ENCODE data around the gene C19orf25. TPM values are rescaled to one million over a fixed set of nuclear protein-coding genes. Genes with fewer than 3 reads are reported as not detected.

C19orf25 gene
- total and polyA plus RNA-seq, 2 of the 13 experiments (the other 11 are each of a cell fraction or from before 2014, with no cell fraction given): 14.2 to 32.4 TPM

DNA sequence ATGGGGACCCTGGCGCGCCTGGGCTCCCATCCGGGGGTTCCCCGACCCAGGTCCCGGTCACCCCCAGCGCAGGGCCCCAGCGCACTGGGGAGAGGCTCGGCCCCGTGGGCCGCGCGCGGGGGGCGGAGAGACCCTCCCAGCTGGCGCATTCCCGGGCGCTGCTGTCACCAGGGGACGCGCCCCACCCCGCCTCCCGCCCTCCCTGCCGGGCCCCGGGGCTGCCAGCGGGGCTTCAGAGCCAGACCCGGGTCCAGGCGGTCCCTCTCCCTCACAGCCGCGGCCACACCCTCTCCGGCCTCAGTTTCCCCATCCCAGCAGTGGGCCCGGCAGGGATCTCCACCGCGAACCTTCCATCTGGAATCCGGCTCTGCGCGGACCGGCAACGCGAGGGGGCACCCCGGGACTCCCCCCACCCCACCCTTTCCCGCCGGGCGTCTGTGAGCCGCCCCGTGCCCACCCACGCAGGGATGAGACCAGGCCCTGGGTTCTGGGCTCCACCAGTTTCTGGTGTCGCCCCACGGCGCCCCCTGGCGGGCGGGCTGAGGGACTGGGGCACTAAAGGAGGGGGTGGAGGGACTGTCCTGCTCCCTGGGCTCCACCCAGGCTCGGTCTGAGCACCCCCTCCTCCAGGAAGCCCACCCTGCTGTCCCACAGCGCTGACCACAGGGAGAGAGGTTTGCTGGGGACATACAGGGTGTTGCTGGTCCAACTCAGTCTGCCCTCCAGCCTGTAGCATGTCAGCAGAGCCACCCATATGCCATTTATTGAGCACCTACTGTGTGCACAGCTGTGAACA is 34.7 kb upstream of the C19orf25 start (continued):
- TF ChIP-seq ZNF367 (CRISPR knock-in tag; IDR thresholded peaks at IDR 0.05; ENCODE audit: borderline replicate concordance) (no peak), ZNF354B (CRISPR knock-in tag; IDR thresholded peaks at IDR 0.05) (no peak), ZNF484 (CRISPR knock-in tag; IDR thresholded peaks at IDR 0.05; ENCODE audit: borderline replicate concordance, low read depth) (no peak), MAZ (IDR thresholded peaks at IDR 0.05; ENCODE audit: borderline replicate concordance, low read depth, low read length) (peak; percentile 34; the same call in 1 of the 2 replicates), MAZ (CRISPR knock-in tag; IDR thresholded peaks at IDR 0.05; ENCODE audit: low read depth) (0 out of 2 replicates have a peak, but pooled peaks have one; percentile 28), ZNF556 (CRISPR knock-in tag; IDR thresholded peaks at IDR 0.05; ENCODE audit: borderline replicate concordance) (no peak), ARNTL (CRISPR knock-in tag; IDR thresholded peaks at IDR 0.05) (no peak), ZNF431 (CRISPR knock-in tag; IDR thresholded peaks at IDR 0.05; ENCODE audit: borderline replicate concordance, low read depth) (no peak), CHCHD3 (CRISPR knock-in tag; IDR thresholded peaks at IDR 0.05) (no peak), ZNF790 (CRISPR knock-in tag; IDR thresholded peaks at IDR 0.05; ENCODE audit: borderline replicate concordance) (0 out of 2 replicates have a peak, but pooled peaks have one; percentile 40), ZNF264 (CRISPR knock-in tag; IDR thresholded peaks at IDR 0.05) (no peak), MTF2 (CRISPR knock-in tag; IDR thresholded peaks at IDR 0.05; ENCODE audit: borderline replicate concordance) (no peak), HNRNPL (IDR thresholded peaks at IDR 0.05; ENCODE audit: low read depth, low read length) (0 out of 2 replicates have a peak, but pooled peaks have one; percentile 49), ZFP36 (IDR thresholded peaks at IDR 0.05; ENCODE audit: borderline replicate concordance, low read depth, low read length, partially characterized antibody) (peak; percentile 91), ZNF3 (CRISPR knock-in tag; IDR thresholded peaks at IDR 0.05) (no peak), MAF1 (CRISPR knock-in tag; IDR thresholded peaks at IDR 0.05; ENCODE audit: borderline replicate concordance) (no peak), ZNF451 (CRISPR knock-in tag; IDR thresholded peaks at IDR 0.05) (no peak), HNRNPK (IDR thresholded peaks at IDR 0.05; ENCODE audit: low read depth, low read length, poor library complexity, severe bottlenecking) (peak; percentile 55), TEAD3 (CRISPR knock-in tag; optimal IDR thresholded peaks at IDR 0.05; ENCODE audit: borderline replicate concordance) (no peak)
- TF ChIP-seq, protein P1, sequence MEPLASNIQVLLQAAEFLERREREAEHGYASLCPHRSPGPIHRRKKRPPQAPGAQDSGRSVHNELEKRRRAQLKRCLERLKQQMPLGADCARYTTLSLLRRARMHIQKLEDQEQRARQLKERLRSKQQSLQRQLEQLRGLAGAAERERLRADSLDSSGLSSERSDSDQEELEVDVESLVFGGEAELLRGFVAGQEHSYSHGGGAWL (CRISPR knock-in tag; IDR thresholded peaks at IDR 0.05): no peak
- TF ChIP-seq, protein P2, sequence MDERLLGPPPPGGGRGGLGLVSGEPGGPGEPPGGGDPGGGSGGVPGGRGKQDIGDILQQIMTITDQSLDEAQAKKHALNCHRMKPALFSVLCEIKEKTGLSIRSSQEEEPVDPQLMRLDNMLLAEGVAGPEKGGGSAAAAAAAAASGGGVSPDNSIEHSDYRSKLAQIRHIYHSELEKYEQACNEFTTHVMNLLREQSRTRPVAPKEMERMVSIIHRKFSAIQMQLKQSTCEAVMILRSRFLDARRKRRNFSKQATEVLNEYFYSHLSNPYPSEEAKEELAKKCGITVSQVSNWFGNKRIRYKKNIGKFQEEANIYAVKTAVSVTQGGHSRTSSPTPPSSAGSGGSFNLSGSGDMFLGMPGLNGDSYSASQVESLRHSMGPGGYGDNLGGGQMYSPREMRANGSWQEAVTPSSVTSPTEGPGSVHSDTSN (CRISPR knock-in tag; IDR thresholded peaks at IDR 0.05): no peak
- TF ChIP-seq, protein P3, sequence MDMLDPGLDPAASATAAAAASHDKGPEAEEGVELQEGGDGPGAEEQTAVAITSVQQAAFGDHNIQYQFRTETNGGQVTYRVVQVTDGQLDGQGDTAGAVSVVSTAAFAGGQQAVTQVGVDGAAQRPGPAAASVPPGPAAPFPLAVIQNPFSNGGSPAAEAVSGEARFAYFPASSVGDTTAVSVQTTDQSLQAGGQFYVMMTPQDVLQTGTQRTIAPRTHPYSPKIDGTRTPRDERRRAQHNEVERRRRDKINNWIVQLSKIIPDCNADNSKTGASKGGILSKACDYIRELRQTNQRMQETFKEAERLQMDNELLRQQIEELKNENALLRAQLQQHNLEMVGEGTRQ (IDR thresholded peaks at IDR 0.05; ENCODE audit: low read depth, low read length): no peak
- TF ChIP-seq, protein P3 (CRISPR knock-in tag; IDR thresholded peaks at IDR 0.05; ENCODE audit: borderline replicate concordance): no peak
- TF ChIP-seq, protein P4, sequence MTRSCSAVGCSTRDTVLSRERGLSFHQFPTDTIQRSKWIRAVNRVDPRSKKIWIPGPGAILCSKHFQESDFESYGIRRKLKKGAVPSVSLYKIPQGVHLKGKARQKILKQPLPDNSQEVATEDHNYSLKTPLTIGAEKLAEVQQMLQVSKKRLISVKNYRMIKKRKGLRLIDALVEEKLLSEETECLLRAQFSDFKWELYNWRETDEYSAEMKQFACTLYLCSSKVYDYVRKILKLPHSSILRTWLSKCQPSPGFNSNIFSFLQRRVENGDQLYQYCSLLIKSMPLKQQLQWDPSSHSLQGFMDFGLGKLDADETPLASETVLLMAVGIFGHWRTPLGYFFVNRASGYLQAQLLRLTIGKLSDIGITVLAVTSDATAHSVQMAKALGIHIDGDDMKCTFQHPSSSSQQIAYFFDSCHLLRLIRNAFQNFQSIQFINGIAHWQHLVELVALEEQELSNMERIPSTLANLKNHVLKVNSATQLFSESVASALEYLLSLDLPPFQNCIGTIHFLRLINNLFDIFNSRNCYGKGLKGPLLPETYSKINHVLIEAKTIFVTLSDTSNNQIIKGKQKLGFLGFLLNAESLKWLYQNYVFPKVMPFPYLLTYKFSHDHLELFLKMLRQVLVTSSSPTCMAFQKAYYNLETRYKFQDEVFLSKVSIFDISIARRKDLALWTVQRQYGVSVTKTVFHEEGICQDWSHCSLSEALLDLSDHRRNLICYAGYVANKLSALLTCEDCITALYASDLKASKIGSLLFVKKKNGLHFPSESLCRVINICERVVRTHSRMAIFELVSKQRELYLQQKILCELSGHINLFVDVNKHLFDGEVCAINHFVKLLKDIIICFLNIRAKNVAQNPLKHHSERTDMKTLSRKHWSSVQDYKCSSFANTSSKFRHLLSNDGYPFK (CRISPR knock-in tag; IDR thresholded peaks at IDR 0.05; ENCODE audit: borderline replicate concordance): no peak
